Measurements from ENCODE around the gene PMPCA.

DNA sequence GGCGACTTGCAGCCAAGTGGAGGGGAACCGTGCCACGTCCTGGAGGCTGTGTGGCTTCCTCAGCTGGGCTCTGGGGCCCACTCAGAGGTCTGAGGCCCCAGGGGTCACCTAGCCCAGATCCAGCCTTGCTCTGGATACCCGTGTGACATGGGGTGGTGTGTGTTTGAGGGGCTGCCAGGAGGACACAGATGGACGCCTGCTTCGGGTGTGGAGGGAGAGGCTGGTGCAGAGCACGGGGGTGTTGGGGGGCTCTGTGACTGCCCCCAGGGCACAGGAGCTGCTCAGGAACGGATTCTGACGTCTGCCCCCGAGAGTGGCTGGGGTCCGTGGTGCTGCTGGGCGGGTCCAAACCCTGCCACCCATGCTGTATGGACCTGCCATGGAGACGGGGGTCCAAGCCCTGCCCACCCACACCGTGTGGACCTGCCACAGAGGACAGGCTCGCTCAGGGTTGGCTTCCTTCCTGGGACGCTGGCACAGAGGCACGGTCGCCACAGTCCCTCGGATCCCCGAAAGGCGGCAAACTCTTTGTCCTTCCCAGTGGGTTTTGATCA lies 18.7 kb downstream of the PMPCA start:
- TF ChIP-seq CTCF (IDR thresholded peaks at IDR 0.05), result no peak
- TF ChIP-seq POLR2AphosphoS5 (IDR thresholded peaks at IDR 0.05), result no peak
- TF ChIP-seq POLR2A (IDR thresholded peaks at IDR 0.05), result no peak
- no peak for TF ChIP-seq EP300 (IDR thresholded peaks at IDR 0.05)
